HG02884 (cell line): ENCODE measurements around the gene ITGA7.
A peak's percentile ranks its signal among the peaks of the same experiment; 100 is the strongest.

Source experiments
- ATAC-seq: cut with Tn5 transposase; IDR thresholded peaks from one replicate; pipeline ENCODE4 v1.9.1; 2021; ENCODE audit warnings: mild to moderate bottlenecking, moderate library complexity; ENCODE audit not compliant: unreplicated experiment

The ITGA7 gene, protein sequence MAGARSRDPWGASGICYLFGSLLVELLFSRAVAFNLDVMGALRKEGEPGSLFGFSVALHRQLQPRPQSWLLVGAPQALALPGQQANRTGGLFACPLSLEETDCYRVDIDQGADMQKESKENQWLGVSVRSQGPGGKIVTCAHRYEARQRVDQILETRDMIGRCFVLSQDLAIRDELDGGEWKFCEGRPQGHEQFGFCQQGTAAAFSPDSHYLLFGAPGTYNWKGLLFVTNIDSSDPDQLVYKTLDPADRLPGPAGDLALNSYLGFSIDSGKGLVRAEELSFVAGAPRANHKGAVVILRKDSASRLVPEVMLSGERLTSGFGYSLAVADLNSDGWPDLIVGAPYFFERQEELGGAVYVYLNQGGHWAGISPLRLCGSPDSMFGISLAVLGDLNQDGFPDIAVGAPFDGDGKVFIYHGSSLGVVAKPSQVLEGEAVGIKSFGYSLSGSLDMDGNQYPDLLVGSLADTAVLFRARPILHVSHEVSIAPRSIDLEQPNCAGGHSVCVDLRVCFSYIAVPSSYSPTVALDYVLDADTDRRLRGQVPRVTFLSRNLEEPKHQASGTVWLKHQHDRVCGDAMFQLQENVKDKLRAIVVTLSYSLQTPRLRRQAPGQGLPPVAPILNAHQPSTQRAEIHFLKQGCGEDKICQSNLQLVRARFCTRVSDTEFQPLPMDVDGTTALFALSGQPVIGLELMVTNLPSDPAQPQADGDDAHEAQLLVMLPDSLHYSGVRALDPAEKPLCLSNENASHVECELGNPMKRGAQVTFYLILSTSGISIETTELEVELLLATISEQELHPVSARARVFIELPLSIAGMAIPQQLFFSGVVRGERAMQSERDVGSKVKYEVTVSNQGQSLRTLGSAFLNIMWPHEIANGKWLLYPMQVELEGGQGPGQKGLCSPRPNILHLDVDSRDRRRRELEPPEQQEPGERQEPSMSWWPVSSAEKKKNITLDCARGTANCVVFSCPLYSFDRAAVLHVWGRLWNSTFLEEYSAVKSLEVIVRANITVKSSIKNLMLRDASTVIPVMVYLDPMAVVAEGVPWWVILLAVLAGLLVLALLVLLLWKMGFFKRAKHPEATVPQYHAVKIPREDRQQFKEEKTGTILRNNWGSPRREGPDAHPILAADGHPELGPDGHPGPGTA

DNA sequence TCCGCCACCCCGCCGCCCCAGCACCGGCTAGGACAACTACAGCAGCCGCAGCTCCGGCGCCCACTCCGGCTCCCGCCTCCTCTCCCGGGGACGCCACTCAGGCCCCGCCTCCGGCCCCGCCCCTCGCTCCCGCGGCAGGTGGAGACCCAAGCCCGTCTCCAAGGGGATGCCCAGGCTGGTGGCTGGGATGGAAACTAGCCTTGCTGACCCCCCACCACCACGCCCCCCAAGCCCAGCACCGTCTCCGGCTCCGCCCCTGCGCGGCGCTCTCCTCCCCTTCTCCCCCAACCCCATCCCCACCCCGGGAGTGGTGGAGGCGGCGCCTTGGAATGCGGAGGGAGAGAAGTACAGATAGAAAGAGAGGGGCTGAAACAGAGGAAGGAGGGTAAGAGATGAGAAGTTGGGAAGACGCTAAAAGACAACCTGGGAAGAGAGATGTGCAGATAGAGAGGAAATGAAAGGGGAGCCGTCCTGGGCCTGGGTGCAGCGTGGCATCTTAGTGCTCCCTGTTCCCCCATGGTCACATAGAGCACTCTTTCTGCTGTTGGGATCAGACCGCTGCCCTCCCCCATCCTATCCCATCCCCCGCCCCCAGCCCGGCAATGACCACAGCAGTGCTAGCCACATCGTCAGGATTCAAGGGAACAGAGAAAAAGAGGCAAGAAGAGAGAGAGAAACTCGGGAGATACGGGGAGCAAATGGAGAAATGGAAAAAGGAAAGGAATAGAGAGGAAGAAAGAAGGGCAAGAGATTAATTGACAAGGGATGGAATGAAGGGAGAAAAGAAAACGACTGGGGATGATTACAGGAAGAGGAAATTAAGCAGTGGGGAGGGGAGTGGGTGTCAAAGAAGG is at the start of gene ITGA7:
Gene ITGA7 (minus strand): TSS at position 64 of the 854 bp plus-strand sequence. CDS start 222 bp downstream, outside the sequence.
- ATAC-seq, result peak; percentile 58

- no peak for ATAC-seq
Observed at GRCh38 chr12:55755246-55755645, 47.5 kb upstream of the ITGA7 start.

- no peak for ATAC-seq
Observed at GRCh38 chr12:55748230-55748993, 40.7 kb upstream of the ITGA7 start.

DNA sequence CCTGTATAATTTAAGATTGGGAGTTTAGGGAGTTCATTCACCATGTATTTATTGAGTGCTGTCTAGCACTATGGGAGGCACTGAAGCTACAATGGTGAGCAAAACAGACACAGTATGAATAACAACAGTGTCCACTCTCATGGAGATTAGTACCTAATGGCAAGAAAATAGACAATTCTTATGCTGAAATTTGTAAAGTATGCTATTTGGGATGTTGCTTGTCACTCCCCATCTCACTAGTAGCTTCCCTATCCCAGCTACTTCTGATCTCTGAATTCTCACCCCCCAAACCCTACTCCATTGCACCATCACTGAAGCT is 39.2 kb upstream of the ITGA7 start:
- no peak for ATAC-seq

- no peak for ATAC-seq
Observed at GRCh38 chr12:55746174-55746912, 38.6 kb upstream of the ITGA7 start.

DNA sequence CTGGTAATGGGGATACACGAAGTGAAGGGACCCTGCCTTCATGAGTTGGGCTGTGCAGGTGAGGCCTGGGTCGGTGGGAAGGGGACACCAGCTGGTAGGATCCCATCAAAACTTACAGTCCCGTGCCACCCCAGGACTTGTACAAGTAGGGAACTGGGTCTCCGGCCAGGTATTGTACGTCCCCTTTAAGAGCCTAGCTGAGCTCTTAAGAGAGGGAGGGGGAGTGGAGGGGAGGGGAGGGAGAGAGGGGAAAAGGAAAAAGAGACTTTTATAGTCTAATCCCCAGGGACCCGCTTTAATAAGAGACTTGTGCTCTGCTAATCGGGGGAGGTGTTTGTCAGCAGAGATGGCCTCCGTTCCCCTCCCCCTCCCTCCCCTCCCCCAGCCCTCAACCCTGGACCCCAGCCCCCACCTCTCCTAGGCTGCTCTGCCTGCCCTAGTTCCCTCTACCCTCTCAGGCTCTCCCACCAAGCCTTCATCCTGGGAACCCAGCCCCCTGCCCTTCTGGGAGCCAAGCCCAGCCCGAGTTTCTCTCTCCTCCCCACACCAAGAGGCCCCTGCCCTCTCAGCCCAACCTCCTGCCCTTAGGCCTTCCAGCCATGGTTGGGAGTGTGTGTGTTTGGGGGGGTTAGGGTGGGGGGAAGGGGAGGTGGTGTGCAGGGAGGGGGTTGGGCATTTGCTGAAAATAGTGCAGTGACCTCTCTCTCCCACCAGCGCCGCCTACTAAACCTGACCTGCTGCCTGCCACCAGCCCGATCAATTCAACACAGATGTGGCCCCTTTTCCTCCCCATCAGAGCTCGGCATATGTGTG is 37.9 kb upstream of the ITGA7 start:
- ATAC-seq, result no peak

GRCh38 chr12:55744340-55745030 is 36.8 kb upstream of the ITGA7 start:
- no peak for ATAC-seq

GRCh38 chr12:55743406-55744339 is 36.0 kb upstream of the ITGA7 start:
- peak; percentile 36 for ATAC-seq

DNA sequence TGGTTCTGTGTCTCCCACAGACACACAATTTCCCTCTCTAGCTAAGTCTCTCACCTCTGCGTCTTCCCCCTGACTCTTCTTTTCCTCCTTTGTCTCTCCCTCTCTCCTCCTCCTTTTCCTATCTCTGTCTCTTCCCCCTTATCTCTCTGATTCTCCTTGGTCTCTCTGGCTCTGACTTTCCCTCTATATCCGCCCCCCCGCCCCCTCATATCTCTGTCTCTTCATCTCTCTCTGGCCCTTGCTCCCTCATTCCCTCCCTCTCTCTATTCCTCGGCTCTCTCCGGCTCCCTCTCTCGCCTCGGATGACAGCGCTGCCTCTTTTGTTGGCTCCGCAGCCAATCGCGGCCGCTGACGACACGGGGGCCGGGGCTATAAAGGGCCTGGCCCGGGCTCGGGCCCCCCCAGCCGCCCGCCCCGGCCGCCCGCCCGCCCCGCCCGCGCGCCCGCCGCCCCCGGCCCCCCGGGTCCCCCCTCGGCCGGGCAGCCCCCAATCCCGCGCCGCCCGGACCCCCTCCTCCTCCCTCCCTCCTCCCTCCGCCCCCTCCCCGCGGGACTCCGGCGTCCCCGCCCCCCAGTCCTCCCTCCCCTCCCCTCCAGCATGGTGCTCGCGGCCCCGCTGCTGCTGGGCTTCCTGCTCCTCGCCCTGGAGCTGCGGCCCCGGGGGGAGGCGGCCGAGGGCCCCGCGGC is 35.2 kb upstream of the ITGA7 start, which contains the start of gene GDF11:
Gene GDF11 (plus strand): TSS at position 404 of the 687 bp plus-strand sequence. CDS start 195 bp downstream, at position 599.
- peak; percentile 37 for ATAC-seq

- no peak for ATAC-seq
Observed at GRCh38 chr12:55741931-55742680, 34.4 kb upstream of the ITGA7 start.

- ATAC-seq, result no peak
Observed at GRCh38 chr12:55739025-55739378, 31.3 kb upstream of the ITGA7 start.

DNA sequence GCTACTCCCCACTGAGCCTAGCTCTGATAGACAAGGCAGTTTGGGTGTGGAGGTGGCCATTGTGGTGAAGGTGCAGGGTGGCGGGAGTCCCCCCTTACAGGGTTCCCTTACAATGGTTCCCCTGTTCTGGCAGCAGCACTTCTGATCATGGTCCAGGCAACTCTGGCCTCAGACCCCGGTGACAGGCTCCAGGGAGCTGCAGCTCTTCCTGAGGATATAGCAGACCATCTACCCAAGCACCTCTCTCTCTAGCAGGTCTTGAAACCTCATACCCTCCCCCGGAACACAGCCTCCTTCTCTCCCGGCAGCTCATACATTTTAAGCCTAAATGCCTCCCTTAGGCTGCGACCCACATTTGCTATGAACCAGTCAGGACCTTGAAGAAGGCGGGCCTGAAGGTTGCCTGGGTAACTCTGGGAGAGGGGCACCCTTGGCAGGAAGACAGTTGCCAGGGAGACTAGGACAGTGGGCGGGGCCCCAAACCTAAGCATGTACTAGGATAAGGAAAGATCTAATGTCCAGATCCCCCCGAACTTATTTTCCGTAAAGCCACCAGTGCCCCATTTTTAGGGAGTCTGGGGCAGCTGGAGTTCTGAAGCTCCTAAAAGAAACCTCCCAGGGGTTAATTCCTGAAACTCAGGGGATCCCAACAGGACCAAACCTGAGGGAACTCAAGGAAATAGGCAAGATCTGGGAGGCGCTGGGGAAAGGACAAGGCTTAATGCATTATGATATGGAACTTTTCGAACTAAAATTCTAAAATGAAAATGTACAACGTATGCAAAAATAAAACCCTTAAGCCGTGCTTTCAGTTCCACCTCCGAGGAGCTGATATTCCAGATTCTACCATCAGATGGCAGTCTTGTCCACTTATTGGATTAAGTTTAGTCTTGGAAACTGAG is 30.7 kb upstream of the ITGA7 start:
- peak; percentile 77 for ATAC-seq

GRCh38 chr12:55737581-55738122 is 29.9 kb upstream of the ITGA7 start:
- no peak for ATAC-seq
